OCI-LY1 (cell line): ENCODE results near the gene MAPK8IP3.

Experiments used
- H2AFZ ChIP-seq: fragments of 200-600 bp; sonication (generic), shearing (Covaris generic); 2 replicates; pipeline ENCODE4 v1.6.0; 2014; ENCODE audit warnings: antibody characterized with exemption, mild to moderate bottlenecking, low read length
- H3F3A ChIP-seq: fragments of 200-600 bp; sonication (generic), shearing (Covaris generic); 2 replicates; pipeline ENCODE4 v1.6.0; 2014; ENCODE audit warnings: mild to moderate bottlenecking, antibody characterized with exemption, low read length, moderate library complexity; ENCODE audit not compliant: insufficient read depth
- H3K27ac ChIP-seq: fragments of 200-600 bp; sonication (generic); 2 replicates; pipeline ENCODE4 v1.5.1; 2014; ENCODE audit warnings: low read length, mixed run types, mild to moderate bottlenecking, low read depth; ENCODE audit not compliant: poor library complexity, severe bottlenecking
- H3K27me3 ChIP-seq: fragments of 200-600 bp; sonication (generic); 2 replicates; pipeline ENCODE4 v1.6.0; 2014; ENCODE audit warnings: antibody characterized with exemption, mild to moderate bottlenecking, low read length, moderate library complexity; ENCODE audit not compliant: insufficient read depth
- H3K36me3 ChIP-seq: fragments of 200-600 bp; sonication (generic); 2 replicates; pipeline ENCODE4 v1.6.1; 2014; ENCODE audit warnings: mild to moderate bottlenecking, antibody characterized with exemption, low read length, moderate library complexity, mixed read lengths; ENCODE audit not compliant: insufficient read depth
- H3K4me1 ChIP-seq: fragments of 200-600 bp; sonication (generic); 2 replicates; pipeline ENCODE4 v1.5.1; 2014; ENCODE audit warnings: mild to moderate bottlenecking, low read length, moderate library complexity; ENCODE audit not compliant: insufficient read depth, severe bottlenecking
- H3K4me2 ChIP-seq: fragments of 200-600 bp; sonication (generic), shearing (Covaris generic); 2 replicates; pipeline ENCODE4 v1.6.1; 2014; ENCODE audit warnings: low read length
- H3K4me3 ChIP-seq: fragments of 200-600 bp; sonication (generic); 2 replicates; pipeline ENCODE4 v1.5.1; 2014; ENCODE audit warnings: low read length, low read depth, mild to moderate bottlenecking, mixed read lengths; ENCODE audit not compliant: poor library complexity, severe bottlenecking
- H3K79me2 ChIP-seq: fragments of 200-600 bp; shearing (Covaris generic); 2 replicates; pipeline ENCODE4 v1.6.1; 2016; ENCODE audit warnings: mixed run types, low read length, mixed read lengths; ENCODE audit not compliant: insufficient read depth
- H3K9ac ChIP-seq: fragments of 200-600 bp; sonication (generic), shearing (Covaris generic); 2 replicates; pipeline ENCODE4 v1.6.1; 2014; ENCODE audit warnings: mild to moderate bottlenecking, low read length, mixed read lengths
- H3K9me2 ChIP-seq: fragments of 200-600 bp; sonication (generic), shearing (Covaris generic); 2 replicates; pipeline ENCODE4 v1.6.1; 2014; ENCODE audit warnings: low read depth, mild to moderate bottlenecking, low read length, mixed read lengths
- H3K9me3 ChIP-seq: fragments of 200-600 bp; shearing (Covaris generic); 2 replicates; pipeline ENCODE4 v1.6.1; 2014; ENCODE audit warnings: low read length, mixed read lengths
- H4K20me1 ChIP-seq: fragments of 200-600 bp; sonication (generic), shearing (Covaris generic); 2 replicates; pipeline ENCODE4 v1.6.0; 2016; ENCODE audit warnings: mild to moderate bottlenecking, low read length; ENCODE audit not compliant: insufficient read depth
- EZH2 ChIP-seq: fragments of 200-600 bp; sonication (generic), shearing (Covaris generic); IDR thresholded peaks from 2 replicates; pipeline ENCODE4 v1.8.0; 2017; ENCODE audit warnings: borderline replicate concordance, mixed run types, mild to moderate bottlenecking, antibody characterized with exemption, low read length, moderate library complexity, mixed read lengths
- TF ChIP-seq, protein P1 (sequence below): fragments of 200-600 bp; sonication (generic), shearing (Covaris generic); IDR thresholded peaks from 2 replicates; pipeline ENCODE4 v1.5.1; 2017; ENCODE audit warnings: mild to moderate bottlenecking, antibody characterized with exemption, low read length, moderate library complexity, mixed read lengths

The MAPK8IP3 gene

GRCh38 chr16:1785846-1786170 is 79.8 kb downstream of the MAPK8IP3 start:
- Histone ChIP-seq H3F3A (no peaks in the 10 kb centered on the region), H4K20me1 (no peaks in the 10 kb centered on the region), H3K27me3 (no peaks in the 10 kb centered on the region), H3K4me2 (no peak overlapping the region), H3K79me2 (peaks cover 6% of the 10 kb centered on the region), H3K9ac (no peak overlapping the region), H3K27ac (no peak overlapping the region), H3K9me2 (no peaks in the 10 kb centered on the region), H3K9me3 (no peaks in the 10 kb centered on the region), H3K4me1 (peaks cover 16% of the 10 kb centered on the region), H3K4me3 (no peak overlapping the region), H3K36me3 (peaks cover 45% of the 10 kb centered on the region), H2AFZ (no peak overlapping the region)
- TF ChIP-seq EZH2, result no peak
- TF ChIP-seq, protein P1, sequence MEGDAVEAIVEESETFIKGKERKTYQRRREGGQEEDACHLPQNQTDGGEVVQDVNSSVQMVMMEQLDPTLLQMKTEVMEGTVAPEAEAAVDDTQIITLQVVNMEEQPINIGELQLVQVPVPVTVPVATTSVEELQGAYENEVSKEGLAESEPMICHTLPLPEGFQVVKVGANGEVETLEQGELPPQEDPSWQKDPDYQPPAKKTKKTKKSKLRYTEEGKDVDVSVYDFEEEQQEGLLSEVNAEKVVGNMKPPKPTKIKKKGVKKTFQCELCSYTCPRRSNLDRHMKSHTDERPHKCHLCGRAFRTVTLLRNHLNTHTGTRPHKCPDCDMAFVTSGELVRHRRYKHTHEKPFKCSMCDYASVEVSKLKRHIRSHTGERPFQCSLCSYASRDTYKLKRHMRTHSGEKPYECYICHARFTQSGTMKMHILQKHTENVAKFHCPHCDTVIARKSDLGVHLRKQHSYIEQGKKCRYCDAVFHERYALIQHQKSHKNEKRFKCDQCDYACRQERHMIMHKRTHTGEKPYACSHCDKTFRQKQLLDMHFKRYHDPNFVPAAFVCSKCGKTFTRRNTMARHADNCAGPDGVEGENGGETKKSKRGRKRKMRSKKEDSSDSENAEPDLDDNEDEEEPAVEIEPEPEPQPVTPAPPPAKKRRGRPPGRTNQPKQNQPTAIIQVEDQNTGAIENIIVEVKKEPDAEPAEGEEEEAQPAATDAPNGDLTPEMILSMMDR, result no peak

DNA sequence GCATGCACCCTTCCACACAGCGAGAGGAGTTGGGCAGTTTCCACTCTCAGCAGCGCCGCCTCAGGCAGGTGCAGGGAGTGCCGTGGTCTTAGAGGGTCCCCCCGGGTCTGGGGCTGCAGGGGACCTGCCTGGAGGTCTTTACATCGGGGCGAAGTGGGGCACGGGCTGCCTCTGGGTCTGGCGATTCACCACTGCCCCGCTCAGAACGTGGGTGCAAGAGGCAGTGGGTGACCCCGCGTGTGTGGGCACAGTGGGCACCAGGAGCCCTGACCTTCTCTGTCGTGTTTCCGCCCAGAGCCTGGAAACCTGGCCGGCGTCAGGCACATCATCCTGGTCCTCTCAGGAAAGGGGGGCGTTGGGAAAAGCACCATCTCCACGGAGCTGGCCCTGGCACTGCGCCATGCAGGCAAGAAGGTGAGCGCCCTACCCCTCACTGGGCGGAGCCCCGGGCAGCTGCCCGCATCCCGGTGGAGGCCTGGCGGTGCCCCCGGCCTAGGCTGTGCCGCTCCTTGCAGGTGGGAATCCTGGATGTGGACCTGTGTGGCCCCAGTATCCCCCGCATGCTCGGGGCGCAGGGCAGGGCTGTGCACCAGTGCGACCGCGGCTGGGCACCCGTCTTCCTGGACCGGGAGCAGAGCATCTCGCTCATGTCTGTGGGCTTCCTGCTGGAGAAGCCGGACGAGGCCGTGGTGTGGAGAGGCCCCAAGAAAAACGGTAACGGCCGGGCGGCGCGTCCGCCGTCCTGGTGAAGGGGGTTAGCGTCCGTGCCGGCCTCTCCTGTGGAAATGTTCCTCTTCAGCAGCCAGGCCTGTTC is 80.5 kb downstream of the MAPK8IP3 start:
- Histone ChIP-seq H3K4me2 (no peak overlapping the region), H3K9me3 (no peaks in the 10 kb centered on the region), H3K27ac (no peak overlapping the region), H3F3A (no peaks in the 10 kb centered on the region), H3K36me3 (peaks cover 42% of the 10 kb centered on the region), H2AFZ (no peak overlapping the region), H4K20me1 (no peaks in the 10 kb centered on the region), H3K4me3 (no peak overlapping the region), H3K27me3 (no peaks in the 10 kb centered on the region), H3K9me2 (no peaks in the 10 kb centered on the region), H3K4me1 (peaks cover 10% of the 10 kb centered on the region), H3K79me2 (peaks cover 6% of the 10 kb centered on the region), H3K9ac (no peak overlapping the region)
- TF ChIP-seq, protein P1, result no peak
- TF ChIP-seq EZH2, result no peak

- Histone ChIP-seq H3F3A (no peaks in the 10 kb centered on the region), H3K27me3 (no peaks in the 10 kb centered on the region), H3K9me2 (no peaks in the 10 kb centered on the region), H3K4me1 (peaks cover 7% of the 10 kb centered on the region), H3K9me3 (no peaks in the 10 kb centered on the region), H3K9ac (no peak overlapping the region), H3K27ac (no peak overlapping the region), H3K79me2 (peaks cover 6% of the 10 kb centered on the region), H3K4me2 (no peak overlapping the region), H2AFZ (no peak overlapping the region), H3K36me3 (peaks cover 42% of the 10 kb centered on the region), H4K20me1 (no peaks in the 10 kb centered on the region), H3K4me3 (no peak overlapping the region)
- TF ChIP-seq, protein P1, result no peak
- no peak for TF ChIP-seq EZH2
Observed at GRCh38 chr16:1787056-1787321, 81.0 kb downstream of the MAPK8IP3 start.
